ENCODE measurements around the gene CFAP210. TPM values are rescaled to one million over a fixed set of nuclear protein-coding genes. Genes with fewer than 3 reads are reported as not detected.

CFAP210 gene
- total and polyA plus RNA-seq, 3 donors from 2014 or later: 12.6 to 21.8 (median 17.2) TPM

DNA sequence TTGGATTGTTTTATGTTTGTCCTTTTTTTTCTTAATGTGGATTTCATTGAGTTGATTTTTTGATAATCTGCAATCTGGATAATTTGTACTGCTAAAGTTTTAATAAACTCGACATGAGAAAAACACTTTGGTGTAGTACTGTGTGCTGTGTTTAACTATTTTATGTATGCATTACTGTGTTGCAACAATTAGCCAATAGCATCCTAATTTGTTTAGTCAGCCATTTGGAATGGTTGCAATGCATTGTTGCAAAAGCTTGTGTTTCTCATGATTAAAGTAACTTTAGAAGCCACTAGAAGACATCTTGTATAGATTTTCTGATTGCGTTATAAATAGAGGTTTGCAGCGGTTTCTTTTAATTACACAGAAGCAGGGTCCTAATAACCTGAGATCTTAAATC lies 56.6 kb downstream of the CFAP210 start:
- TF ChIP-seq POLR2A (IDR thresholded peaks at IDR 0.05): no peak
- TF ChIP-seq, protein P1, sequence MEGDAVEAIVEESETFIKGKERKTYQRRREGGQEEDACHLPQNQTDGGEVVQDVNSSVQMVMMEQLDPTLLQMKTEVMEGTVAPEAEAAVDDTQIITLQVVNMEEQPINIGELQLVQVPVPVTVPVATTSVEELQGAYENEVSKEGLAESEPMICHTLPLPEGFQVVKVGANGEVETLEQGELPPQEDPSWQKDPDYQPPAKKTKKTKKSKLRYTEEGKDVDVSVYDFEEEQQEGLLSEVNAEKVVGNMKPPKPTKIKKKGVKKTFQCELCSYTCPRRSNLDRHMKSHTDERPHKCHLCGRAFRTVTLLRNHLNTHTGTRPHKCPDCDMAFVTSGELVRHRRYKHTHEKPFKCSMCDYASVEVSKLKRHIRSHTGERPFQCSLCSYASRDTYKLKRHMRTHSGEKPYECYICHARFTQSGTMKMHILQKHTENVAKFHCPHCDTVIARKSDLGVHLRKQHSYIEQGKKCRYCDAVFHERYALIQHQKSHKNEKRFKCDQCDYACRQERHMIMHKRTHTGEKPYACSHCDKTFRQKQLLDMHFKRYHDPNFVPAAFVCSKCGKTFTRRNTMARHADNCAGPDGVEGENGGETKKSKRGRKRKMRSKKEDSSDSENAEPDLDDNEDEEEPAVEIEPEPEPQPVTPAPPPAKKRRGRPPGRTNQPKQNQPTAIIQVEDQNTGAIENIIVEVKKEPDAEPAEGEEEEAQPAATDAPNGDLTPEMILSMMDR (IDR thresholded peaks at IDR 0.05): no peak
- DNase-seq: no peak
- intact Hi-C loops (cut with DNase I; ENCODE audit: low total_unique reads): no loop called here
- no peaks in the 10 kb centered on the region for H3K36me3 ChIP-seq (ENCODE audit: low read depth, missing control alignments)
- 87 to 91% methylated on average over 3 of the region's 3 CpGs for WGBS, 2 donors
- no peaks in the 10 kb centered on the region for H3K27me3 ChIP-seq
- no peaks in the 10 kb centered on the region for H3K9me3 ChIP-seq
- no peaks in the 10 kb centered on the region for H3K4me1 ChIP-seq
- no peak overlapping the region for H3K27ac ChIP-seq
- no peak overlapping the region for H3K4me3 ChIP-seq

DNA sequence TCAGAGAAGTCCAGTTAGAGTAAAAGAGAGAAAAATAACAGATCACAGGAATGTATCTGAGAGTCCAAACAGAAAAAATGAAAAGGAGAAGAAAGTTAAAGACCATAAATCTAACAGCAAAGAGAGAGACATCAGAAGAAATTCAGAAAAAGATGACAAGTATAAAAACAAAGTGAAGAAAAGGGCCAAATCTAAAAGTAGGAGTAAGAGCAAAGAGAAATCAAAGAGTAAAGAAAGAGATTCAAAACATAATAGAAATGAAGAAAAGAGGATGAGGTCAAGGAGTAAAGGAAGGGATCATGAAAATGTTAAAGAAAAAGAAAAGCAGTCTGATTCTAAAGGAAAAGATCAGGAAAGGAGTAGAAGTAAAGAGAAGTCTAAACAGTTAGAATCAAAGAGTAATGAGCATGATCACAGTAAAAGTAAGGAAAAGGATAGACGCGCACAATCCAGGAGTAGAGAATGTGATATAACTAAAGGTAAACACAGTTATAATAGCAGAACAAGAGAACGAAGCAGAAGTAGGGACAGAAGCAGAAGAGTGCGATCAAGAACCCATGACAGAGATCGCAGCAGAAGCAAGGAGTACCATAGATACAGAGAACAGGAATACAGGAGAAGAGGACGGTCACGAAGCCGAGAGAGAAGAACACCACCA lies 57.6 kb downstream of the CFAP210 start:
- no peak overlapping the region for H3K27ac ChIP-seq
- no peak overlapping the region for H3K4me3 ChIP-seq
- H3K36me3 ChIP-seq (ENCODE audit: low read depth, missing control alignments): no peaks in the 10 kb centered on the region
- no peaks in the 10 kb centered on the region for H3K27me3 ChIP-seq
- no peaks in the 10 kb centered on the region for H3K9me3 ChIP-seq
- 95 to 98% methylated on average over 8 of the region's 8 CpGs for WGBS, 2 donors
- intact Hi-C loops (cut with DNase I; ENCODE audit: low total_unique reads): no loop called here
- no peak for DNase-seq
- no peaks in the 10 kb centered on the region for H3K4me1 ChIP-seq
- TF ChIP-seq POLR2A (IDR thresholded peaks at IDR 0.05): no peak

GRCh38 chr2:169625781-169626180 lies 68.4 kb downstream of the CFAP210 start:
- intact Hi-C loops (cut with DNase I; ENCODE audit: low total_unique reads): no loop called here
- H3K36me3 ChIP-seq (ENCODE audit: low read depth, missing control alignments): no peaks in the 10 kb centered on the region
- no peaks in the 10 kb centered on the region for H3K9me3 ChIP-seq
- DNase-seq: no peak
- WGBS, 2 donors: 92 to 94% methylated on average over 3 of the region's 3 CpGs
- no peaks in the 10 kb centered on the region for H3K4me1 ChIP-seq
- H3K27ac ChIP-seq: no peak overlapping the region
- H3K27me3 ChIP-seq: no peaks in the 10 kb centered on the region
- no peak overlapping the region for H3K4me3 ChIP-seq
- no peak for TF ChIP-seq POLR2A (IDR thresholded peaks at IDR 0.05)
- TF ChIP-seq, protein P1 (IDR thresholded peaks at IDR 0.05): no peak

- DNase-seq: no peak
- Histone ChIP-seq H3K9me3 (no peaks in the 10 kb centered on the region), H3K4me3 (no peak overlapping the region), H3K36me3 (ENCODE audit: low read depth, missing control alignments) (no peaks in the 10 kb centered on the region), H3K27me3 (no peaks in the 10 kb centered on the region), H3K27ac (no peak overlapping the region), H3K4me1 (no peaks in the 10 kb centered on the region)
- TF ChIP-seq, protein P1 (IDR thresholded peaks at IDR 0.05): no peak
- TF ChIP-seq POLR2A (IDR thresholded peaks at IDR 0.05): no peak
- WGBS, 2 donors: 58 to 67% methylated on average over 4 of the region's 4 CpGs
- intact Hi-C loops (cut with DNase I; ENCODE audit: low total_unique reads): no loop called here
Observed at GRCh38 chr2:169623235-169623634, 71.0 kb downstream of the CFAP210 start.

DNA sequence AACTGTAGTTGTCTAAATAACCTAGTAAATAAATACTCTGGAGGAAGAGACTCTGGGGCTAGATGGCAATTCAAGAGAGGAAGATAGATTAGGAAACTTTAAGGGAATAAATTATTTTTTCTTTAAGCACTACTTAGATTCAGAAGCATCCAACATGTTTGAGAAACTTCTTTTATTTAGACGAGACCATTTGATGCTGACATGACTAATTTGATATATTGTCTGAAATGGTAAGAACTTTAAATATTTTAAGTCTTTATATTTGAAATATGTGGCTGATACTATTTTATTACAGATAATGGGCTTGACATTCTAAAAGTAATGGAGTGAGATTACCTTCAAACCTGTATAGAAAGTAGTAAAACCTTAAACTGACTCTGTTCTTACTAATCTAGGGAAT lies 73.7 kb downstream of the CFAP210 start:
- Histone ChIP-seq H3K4me3 (no peak overlapping the region), H3K9me3 (no peaks in the 10 kb centered on the region), H3K4me1 (no peaks in the 10 kb centered on the region), H3K27me3 (no peaks in the 10 kb centered on the region), H3K27ac (no peak overlapping the region), H3K36me3 (ENCODE audit: low read depth, missing control alignments) (no peaks in the 10 kb centered on the region)
- DNase-seq: no peak
- TF ChIP-seq, protein P1 (IDR thresholded peaks at IDR 0.05): no peak
- no peak for TF ChIP-seq POLR2A (IDR thresholded peaks at IDR 0.05)
- WGBS, 2 donors: 82 to 83% methylated on average over 1 of the region's 1 CpG
- intact Hi-C loops (cut with DNase I; ENCODE audit: low total_unique reads): no loop called here
